GM12865 (cell line): Measurements from ENCODE around the gene ANO3.

ENCODE experiments used
- DNase-seq: peaks from one replicate; pipeline ENCODE4 v3.0.0; 2010; ENCODE audit warnings: low read depth
- H3K4me3 ChIP-seq: 2 replicates; pipeline ENCODE4 v1.5.1; 2011; ENCODE audit warnings: mild to moderate bottlenecking, low read depth, low read length, control low read depth
- CTCF ChIP-seq: IDR thresholded peaks from 2 replicates; pipeline ENCODE4 v1.5.1; 2011; ENCODE audit warnings: low read length, control low read depth, low read depth, inconsistent platforms; ENCODE audit not compliant: insufficient read depth; ENCODE audit errors: missing control alignments

ANO3 gene

GRCh38 chr11:26418386-26418912 is 86.5 kb downstream of the ANO3 start:
- no peak for DNase-seq
- no peak overlapping the region for H3K4me3 ChIP-seq

GRCh38 chr11:26420331-26420730 is 88.4 kb downstream of the ANO3 start:
- DNase-seq, result no peak
- H3K4me3 ChIP-seq, result no peak overlapping the region
- no peak for TF ChIP-seq CTCF

More at GRCh38 chr11:26418386-26418912, 86.5 kb downstream of the ANO3 start:
- no peak for TF ChIP-seq CTCF

DNA sequence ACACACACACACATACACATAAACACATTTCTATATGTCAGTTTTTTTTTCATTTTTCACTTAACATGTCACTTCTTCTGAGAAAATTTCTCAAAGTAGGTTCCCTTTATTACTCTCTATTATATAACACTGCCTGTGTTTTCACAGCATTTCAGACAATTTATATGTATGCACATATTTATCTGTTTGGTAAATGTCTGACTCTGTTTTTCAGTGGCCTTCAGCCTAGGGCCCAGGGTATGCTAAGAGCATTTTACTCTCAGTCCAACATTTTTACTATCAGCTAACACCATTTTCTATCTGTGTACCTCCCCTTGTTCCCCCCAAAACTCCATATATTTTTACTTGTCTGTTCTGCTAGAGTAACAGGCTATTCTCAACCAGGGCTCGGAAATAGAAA is 92.3 kb downstream of the ANO3 start:
- no peak for TF ChIP-seq CTCF
- no peak overlapping the region for H3K4me3 ChIP-seq
- DNase-seq, result no peak

DNA sequence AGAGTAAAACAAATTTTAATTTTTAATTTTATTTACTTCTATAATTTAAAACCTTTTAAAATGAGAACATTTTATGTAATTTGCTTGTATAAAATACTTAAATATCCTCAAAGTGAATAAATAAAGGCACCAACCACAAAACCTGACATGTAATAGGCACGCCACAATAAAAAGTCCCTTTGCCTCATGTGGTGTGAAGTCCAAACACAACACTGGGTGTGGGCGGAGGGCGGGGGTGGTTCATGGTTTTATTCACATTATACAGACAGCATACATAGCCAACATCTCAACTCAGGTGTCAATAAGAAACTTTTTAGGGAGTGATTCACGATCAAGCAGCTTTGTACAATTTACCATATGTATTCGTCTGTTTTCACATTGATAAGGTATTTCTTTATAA is 107.9 kb downstream of the ANO3 start:
- H3K4me3 ChIP-seq, result no peak overlapping the region
- no peak for DNase-seq
- TF ChIP-seq CTCF, result no peak

DNA sequence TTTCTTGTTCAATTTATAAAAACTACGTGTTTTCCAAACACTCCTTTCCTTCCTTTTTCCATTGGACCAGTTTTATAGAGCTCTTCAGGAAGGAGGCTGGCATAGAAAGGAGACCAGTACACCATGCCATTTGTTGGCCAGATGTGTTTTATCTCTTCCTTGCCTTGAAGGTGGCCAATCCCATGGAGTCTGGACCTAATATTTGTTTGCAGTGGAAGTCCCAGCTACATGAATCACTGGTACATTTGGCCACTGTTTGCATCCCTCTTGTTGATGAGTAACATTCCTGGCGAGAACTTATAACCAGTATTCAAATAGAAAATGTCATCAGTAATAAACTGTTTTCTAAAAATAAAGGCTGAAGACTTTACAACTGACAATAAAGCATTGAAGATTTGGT is 110.2 kb downstream of the ANO3 start:
- no peak overlapping the region for H3K4me3 ChIP-seq
- DNase-seq, result no peak
- no peak for TF ChIP-seq CTCF

GRCh38 chr11:26443617-26444016 is 111.7 kb downstream of the ANO3 start:
- H3K4me3 ChIP-seq, result no peak overlapping the region
- no peak for TF ChIP-seq CTCF
- no peak for DNase-seq

- no peak for TF ChIP-seq CTCF
- no peak overlapping the region for H3K4me3 ChIP-seq
- no peak for DNase-seq
These were observed 125.7 kb downstream of the ANO3 start for GRCh38 chr11:26457636-26458035.
